NCI-H82 treated with DMSO at 0.1 percent for 48 hours (cell line): ENCODE measurements around the gene SHQ1.

Source experiments
- DNase-seq: peaks from one replicate; lab custom pipeline; 2025; ENCODE audit not compliant: unreplicated experiment; lab: John Stamatoyannopoulos, UW

Gene SHQ1

DNA sequence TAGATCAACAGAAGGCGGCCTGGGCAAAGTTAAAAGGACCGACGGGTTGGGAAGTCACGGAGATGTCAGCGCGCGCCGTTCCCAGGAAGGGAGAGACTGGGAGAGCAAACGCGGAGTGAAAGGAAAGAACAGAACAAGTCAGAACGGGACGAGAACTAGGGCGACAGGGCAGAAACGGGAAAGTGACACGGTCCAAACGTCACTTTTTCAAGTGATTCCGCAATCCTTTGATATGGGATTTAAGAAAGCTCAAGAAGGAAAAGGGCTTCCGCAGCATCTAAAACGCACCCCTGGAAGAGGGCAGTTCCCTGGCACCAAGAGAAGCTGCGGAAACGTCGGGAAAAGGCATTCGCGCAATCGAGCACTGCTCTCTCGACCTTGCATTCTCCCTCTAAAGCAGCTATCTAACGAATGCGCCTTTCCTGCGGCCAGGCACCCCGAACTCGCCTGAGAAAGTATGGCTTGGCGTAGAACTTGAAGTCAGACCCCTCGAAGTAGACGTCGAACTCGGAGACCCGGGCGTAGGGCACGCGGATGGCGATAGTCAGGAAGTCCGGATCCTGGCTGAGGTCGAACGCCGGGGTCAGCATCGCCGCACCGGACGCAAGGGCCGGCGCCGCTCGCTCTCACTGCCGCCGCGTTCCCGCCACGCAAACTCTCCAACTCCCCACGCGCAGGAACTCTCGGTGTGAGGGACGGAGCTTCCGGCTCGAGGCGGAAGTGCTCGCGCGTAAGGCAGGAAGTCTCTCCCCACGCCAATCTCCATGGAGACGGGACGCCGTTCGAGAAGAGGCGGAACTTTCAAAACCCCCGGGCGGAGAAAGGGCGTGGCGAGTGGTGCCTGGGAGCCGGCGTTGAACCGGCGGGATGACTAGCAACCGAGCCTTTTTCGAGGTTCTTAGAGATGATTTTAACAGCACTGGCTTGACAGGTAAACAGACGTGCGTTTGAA lies at the start of gene SHQ1:
SHQ1 (minus strand) TSS at position 695 of the 952 bp plus-strand sequence; CDS start at position 590, 105 bp downstream.
- peak; percentile 45 for DNase-seq

DNA sequence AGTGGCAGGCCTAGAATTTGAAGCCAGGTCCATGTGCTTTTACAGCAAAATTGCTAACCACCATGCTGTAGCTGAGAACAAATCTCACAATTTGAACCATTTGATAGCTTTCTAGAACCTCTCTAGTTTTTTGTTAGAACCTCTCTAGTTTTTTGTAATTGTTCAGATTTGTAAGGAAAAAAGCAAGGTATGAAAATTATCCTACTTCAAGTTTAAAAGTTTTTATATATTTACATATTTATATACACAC lies 49.4 kb upstream of the SHQ1 start:
- no peak for DNase-seq

DNA sequence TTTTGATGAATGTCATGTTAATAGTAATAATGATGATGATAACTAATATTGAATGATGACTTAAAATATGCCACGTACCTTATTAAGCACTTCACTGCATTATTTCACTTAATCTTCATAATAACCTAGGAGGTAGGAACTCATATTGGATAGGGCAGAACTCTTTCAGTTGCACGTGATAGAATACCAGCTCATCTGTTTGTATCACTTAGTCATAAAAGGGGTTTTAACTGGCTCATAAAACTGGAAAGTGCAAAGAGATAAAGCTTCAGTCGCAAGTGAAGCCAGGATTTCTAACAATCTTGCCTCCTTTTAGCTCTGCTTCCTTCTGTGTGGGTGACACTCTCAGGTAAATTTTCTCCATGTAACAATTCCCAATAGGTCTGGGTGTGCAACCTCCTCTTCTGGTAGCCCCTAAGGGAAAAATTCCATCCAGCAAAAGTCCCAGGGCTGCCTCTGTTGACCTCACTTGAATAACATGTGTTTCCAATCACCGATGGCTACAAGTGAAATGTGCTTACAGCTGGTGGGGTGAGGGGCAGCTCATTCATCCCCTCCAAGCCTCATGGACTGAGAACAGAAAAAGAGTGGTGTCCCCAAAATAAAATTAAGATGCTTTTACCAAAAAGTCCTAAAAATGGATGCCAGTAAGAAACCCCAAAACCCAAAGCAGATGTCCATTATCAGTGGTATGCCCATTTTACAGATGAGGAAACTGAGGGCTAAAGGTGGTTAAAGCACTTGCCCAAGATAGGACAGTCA lies 48.9 kb upstream of the SHQ1 start:
- DNase-seq = no peak

DNA sequence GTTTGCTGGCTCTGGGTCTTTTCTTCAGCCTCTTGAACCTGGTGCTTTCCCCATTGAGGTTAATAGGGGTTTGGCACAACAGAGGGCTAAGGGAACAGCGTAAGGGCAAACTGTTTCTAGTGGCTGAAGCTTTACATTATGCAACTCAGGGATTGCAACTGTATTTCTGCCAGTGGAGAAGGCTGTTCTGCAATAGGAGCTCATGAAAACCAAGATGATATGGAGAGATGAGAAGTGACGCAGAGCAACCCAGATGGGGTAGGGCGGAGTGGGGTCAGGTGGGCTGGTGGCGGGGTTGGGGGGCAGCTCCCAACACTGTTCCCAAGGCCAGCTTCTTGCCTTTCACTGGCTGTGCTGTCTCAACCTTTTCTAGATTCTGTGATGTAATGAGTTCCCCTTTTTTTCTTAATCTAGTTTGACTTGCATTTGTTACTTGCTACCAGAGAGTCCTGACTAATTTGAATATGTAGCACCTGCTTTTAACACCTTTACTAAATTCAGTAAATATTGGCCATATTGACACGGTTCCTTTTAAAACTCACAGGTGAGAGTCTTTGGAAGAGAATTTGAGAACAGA lies 46.8 kb upstream of the SHQ1 start:
- no peak for DNase-seq

DNA sequence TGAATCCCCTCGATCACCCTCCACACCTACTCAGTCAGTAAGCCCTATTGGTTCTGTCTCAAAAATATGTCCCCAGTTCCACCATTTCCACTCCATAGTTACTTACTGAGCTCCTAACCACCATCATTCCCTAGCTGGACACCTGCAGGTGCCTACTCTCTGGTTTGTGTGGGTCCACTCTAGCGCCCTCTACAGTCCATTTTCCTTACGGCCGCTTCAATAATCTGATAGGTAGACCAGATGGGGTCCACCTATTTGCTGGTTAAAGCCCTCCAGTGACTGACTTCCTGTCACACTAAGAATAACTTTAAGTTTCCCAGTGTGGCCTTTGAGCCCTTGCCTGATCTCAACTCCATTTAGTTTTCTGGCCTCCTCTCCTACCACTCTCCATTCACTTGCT lies 44.6 kb upstream of the SHQ1 start:
- no peak for DNase-seq

DNA sequence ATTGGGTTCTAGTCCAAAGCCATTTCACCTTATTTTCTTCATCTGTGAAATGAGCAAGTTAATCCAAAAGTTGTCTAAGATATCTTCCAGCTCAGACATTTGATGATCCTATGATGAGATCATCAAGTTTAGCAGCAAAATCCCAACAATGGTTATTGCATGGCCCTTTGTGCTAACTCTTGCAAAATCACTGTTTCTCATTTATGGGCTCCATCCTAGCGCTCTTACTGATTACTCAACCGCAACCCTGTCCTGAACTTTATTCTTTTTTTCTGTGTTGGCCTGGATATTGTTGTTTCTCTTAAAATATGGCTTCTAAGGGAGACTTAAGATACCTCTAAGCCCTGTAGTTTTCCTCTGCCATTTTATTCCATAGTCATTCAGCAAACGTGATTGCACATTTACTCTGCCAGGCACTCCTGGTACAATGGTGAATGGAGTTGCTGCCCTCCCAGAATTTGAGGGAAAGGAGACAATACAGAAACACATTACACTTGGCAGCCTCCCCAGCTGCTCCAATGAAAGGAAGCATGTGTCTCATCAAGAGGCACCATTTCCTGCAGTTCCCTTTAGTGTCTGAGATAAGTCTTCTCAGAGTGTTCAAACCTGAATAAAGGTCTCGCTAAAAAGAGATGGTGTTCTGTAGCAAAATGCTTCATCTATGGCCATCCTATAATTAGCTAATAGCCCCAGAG lies 44.0 kb upstream of the SHQ1 start:
- no peak for DNase-seq

DNA sequence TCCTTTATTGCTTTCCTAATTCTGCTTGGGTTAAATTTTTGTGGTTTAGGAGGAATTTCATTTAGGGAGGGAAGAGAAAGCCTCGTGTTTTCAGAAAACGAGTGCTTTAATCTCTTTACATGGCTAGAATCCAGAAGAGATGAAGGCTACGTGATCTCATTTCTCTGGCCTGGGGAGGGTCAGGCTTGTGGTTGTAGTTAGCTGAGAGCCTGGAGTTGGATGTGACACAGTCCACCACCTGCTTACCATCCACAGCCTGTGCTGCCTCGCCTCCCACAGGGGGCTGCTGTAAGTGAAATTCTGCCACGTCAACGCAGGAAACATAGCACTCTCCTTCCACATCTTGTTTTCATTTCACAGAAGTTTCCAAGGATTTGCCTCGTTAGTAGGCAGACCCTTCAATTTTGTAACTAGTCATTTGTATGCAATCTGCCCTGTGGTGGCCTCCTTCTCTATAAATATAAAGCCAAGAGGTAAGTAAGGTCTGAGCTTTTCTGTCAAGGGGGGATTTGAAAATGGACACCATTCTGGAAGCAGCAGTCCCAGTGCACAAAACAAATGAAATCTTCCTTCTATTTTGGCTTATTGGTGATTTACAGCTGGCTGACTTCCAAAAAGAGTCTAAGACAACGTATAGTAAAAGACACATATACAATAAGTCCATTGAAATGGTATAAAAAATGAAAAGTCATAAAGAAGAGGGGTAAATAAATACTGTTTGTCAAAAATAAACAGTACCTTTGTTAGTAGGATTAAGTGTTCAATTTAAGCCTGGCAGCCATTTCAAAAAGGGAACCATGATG lies 43.0 kb upstream of the SHQ1 start:
- DNase-seq = peak; percentile 32

DNA sequence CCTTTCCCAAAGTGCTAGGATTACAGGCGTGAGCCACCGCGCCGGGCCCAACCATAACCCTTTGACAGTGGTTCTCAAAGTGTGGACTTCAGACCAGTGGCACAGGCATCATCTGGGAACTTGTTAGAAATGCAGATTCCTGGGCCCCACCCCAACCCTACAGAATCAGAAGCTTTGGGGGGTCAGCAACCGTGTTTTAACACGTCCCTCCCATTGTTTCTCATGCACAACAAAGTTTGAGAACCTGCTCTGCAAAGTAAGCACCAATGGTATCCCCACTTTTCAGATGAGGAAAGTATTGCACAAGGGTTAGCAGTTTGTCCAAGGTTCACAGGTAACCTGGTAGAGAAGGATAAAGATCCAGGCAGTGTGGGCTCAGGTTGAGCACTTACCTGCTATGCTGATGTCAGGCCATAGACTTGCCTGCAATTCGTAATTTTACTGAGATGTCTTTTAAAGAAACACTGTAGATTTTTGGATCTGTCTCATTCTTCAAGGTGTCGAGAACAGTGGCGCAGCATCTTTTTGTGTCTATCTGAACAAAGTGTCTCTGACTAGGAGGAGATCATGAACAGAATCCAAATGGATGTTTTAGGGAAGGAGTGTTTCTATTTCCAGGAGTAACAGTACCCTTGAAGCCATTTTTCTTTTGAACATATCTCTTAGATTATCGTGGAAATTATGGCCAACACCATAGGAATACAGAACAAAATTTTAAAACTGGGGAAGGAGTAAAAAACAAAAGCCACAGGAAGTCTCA lies 42.1 kb upstream of the SHQ1 start:
- no peak for DNase-seq

DNA sequence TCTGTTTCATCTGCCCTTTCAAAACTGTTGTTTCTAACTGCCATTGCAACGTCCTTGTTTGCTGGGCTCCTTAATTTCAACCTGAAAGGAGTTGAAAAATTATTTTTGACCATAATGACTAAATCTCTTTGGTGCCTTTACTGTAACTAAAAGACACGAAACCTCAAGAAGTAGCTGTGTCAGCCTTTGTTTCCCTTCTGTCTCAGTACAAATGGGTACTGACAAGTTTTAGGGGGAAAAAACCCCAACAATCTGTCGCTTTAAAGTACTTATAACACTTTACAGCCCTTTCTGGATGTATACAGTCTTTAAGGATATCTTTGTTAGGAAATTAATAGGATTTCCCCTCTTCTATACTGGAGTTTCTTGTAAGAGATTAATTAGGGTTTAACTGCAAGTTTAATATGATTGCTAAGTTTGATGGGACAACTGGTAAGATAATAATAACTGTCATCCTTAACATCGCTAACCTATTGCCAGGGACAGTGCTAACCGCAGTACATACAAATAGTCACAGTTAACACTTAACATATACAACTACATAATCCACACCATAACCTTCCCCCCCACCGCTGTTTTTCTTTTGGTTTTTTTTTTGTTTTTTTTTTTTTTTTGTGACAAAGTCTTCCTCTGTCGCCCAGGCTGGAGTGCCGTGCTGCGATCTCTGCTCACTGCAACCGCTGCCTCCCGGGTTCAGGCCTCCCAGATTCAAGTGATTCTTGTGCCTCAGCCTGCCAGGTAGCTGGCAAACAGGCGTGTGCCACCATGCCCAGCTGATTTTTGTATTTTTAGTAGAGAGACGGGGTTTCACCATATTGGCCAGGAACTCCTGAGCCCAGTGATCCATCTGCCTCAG lies 41.3 kb upstream of the SHQ1 start:
- DNase-seq = no peak

DNA sequence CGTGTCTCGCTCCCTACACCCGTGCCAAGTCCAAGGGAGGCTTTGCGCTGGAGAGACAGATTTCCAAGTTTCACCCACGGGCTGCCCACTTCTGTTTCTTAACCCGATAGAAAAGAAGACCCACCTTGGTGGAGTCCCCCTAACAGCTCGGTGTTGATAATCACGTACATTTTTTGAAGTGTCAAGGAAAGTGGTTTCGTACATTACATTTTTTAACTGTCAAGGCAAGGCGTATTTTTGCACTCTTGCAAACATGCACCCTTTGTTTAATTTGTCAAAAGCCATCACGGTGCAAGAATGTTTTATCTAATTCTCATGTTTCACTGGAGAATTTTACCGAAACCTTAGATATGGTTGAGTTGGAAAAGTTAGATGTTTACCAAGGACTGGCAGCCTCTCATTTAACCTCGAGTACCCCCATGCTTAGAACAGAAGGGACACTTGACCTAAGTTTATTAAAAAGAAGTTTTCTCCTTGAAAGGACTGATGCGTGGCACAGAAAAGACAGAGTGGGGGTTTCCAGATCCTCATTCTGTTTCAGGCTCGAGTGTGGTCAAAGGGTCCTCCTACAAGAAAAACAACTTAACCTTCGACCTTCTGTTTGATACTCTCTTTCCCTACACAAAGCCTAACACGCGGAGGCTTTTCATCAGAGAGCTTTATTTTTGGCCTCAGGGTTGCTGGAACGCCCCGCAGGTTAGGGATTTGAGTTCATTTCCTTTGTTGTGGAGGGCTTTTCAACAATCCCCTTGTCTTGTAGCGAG lies 40.5 kb upstream of the SHQ1 start:
- DNase-seq = no peak

DNA sequence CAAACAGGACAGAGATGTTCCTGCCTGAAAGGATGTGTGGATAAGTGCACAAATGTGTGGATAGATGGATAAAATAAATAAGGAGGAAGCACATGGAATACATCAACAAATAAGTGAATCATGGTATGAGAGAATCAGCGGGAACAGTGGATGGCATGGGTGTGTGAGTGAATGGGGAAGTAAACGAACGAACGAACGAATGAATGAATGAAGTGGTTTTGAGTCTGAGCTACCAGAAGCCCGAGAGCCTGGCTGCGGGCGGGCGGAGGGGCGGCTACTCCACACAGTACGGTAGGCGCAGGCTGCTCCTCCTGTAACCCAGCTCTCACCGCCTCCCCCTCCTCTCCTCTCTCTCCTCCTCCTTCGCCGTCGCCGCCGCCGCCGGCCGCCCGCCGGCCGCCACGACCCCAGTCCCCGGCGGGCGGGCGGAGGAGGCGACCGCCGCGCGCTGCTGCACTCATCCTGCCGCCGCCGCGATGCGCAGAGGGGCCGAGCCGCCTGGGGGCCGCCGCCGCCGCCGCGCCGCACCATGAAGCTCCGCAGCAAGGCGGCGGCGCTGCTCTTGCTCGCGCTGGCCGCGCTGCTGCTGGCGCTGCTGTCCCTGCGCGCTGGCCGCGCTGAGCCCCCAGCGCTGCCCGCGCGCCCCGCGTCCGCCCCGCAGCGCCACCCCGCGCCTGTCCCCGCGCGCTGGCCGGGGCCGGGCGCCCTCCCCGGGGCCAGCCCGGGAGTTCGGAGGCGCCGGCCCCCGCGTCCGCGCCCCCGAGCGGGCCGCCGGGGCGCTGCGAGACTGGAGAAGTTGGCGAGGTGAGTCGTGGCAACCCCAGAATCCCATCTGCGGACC lies 39.7 kb upstream of the SHQ1 start, which contains the start of gene GXYLT2:
GXYLT2 (plus strand) TSS at position 342 of the 841 bp plus-strand sequence; CDS start at position 530, 188 bp downstream.
- DNase-seq = peak; percentile 49

DNA sequence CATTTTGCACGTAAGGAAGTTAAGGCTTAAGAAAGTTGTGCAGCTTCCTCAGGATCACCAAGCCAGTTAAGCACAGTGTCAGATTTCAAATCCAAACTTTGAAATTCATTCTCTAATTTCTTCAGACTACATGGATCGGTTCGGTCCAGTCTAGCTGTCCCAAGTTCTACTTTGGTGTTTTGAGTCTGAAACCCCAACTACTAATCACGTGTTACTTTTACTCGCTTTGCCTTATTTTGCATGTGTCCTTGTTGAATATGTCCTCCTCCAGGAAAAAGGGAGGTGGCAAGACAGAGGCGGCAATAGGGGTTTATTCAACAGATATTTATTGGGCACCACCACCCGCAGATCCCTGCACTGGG lies 39.1 kb upstream of the SHQ1 start:
- DNase-seq = no peak

DNA sequence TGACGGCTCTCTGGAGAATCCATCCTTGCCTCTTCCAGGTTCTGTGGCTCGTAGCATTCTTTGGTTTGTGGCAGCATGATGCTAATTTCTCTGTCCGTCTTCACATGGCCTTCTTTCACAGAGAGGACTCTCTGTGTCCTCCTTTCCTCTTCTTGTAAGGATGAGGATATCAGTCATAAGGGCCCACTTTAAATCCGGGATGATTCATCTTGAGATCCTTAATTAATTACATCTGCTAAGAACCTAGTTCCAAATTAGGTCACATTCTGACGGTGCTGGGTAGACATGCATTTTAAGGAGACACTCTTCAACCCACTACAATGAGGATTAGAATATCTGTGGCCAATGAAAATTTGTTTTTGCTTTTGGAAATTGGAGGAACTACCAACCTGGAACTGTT lies 23.9 kb upstream of the SHQ1 start:
- DNase-seq = no peak

DNA sequence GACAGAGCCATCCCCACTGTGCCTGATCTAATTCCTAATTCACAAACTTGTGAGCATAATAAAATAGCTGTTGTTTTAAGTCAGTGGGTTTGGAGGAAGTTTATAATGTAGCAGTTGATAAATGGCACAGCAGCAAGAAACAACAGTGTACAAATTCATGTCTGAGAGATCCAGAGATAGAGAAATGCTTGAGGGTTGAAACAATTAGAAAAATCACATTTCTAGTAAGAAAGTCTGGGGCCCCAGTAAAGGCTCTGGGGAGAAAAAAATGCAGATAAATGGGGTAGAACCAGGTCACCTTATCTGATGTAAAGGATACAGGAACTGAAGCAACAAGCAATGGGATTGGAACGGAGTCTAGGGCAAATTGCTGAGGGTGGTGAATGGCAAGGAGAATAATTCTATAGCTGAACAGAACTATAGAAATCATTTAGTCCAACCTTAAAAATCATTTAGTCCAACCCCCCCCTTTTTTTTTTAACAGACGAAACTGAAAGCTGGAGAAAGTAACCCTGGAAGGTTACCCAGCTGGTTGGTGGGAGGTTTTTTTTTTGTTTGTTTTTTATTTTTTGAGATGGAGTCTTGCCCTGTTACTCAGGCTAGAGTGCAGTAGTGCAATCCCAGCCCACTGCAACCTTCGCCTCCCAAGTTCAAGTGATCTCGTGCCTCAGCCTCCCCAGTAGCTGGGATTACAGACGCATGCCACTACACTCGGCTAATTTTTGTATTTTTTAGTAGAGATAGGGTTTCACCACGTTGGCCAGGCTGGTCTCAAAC lies 14.3 kb upstream of the SHQ1 start:
- no peak for DNase-seq

DNA sequence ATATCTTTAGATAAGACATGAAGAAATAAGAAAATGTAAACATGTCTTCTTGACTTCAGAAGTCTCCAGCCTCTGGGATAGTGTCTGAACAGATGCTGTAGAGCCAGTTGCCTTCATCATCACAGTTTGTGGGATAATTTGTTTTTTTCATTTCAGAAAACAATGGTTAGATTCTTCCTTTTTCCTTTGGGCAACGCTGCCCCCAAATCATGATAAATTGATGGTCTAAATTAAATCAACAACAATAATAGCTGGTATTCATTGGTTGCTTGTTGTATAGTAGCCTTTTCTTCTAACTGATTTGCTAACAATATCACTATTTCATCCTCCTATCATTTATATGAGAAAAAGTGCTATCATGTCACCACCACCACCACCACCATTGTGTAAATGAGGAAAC lies 12.6 kb upstream of the SHQ1 start:
- no peak for DNase-seq

DNA sequence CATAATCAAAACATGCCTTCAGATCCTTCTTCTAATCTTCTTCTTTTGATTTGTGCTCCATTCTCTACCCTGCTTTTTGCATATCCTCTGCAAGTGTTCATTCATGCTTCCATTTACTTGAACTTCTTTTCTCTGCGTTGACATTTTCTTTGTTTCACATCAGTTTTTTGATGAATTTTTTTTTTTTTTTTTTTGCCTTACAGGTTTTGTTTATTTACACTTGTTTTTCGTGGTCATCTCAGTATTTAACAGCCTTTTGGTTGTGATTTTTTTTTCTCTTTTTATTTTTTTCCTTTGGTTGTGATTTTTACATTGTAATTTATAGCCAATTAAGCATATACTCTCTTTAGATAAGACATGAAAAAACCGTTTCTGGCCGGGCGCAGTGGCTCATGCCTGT lies 11.8 kb upstream of the SHQ1 start:
- no peak for DNase-seq

DNA sequence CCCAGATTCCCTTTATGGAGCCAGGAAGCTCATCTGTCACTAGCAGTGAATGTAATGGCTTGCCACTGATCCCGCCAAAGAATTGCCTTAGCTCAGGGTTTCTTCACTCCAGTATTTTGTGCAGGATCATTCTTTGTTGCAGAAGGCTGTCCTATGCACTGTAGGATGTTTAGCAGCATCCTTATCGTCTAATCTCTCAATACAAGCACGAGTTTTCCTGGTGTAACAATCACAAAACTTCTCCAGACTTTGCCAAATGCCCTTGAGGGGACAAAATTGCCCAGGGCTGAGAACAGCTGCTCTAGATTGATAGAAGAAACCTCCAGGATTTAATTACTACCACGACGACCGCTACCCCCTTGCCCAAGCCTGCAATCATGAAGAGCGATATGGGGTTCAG lies 6.8 kb upstream of the SHQ1 start:
- DNase-seq = no peak
